ENCODE results near the gene MARCHF2.

The MARCHF2 gene

DNA sequence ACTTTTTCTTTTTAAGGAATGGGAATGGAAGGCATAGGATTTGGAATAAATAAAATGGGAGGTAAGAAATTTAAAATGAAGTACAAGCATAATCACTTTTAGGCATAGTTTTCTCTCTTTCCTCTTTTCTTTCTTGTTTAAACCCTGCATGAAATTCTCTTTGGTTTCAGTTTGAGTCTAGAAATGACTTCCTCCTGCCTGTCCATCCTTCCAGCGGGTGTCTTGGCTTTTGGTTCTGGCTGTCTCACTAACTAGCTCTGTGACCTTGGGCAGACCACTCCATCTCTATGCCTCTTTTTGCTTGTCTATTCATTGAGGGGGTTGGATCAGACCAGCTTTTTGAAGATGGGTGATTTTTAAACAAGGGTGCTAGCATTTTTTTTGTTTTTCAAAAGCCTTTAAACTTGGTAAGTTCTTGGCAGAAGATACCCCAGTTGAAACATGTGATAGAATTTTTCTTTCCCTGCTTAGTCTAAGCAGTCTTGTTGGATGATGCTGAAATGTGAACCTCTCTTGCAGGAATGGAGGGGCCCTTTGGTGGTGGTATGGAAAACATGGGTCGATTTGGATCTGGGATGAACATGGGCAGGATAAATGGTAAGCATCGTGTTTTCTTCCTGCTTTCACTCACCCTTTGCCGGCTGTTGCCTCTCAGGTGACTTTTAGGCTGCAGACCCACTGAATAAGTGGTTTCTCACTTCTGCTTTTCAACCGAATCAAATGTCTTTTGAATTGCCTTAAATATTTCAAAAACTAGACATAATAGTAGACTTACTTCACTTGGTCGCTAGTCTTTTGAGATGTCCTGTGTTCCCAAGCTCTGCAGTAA, 60.8 kb downstream of the MARCHF2 start:
- no peak for DNase-seq (ENCODE audit: low read depth)
- TF ChIP-seq, protein P1, sequence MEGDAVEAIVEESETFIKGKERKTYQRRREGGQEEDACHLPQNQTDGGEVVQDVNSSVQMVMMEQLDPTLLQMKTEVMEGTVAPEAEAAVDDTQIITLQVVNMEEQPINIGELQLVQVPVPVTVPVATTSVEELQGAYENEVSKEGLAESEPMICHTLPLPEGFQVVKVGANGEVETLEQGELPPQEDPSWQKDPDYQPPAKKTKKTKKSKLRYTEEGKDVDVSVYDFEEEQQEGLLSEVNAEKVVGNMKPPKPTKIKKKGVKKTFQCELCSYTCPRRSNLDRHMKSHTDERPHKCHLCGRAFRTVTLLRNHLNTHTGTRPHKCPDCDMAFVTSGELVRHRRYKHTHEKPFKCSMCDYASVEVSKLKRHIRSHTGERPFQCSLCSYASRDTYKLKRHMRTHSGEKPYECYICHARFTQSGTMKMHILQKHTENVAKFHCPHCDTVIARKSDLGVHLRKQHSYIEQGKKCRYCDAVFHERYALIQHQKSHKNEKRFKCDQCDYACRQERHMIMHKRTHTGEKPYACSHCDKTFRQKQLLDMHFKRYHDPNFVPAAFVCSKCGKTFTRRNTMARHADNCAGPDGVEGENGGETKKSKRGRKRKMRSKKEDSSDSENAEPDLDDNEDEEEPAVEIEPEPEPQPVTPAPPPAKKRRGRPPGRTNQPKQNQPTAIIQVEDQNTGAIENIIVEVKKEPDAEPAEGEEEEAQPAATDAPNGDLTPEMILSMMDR (IDR thresholded peaks at IDR 0.05; ENCODE audit: control insufficient read depth, extremely low read depth, insufficient read depth), result no peak
- H3K4me3 ChIP-seq (ENCODE audit: low read depth, low read length), result no peak overlapping the region

DNA sequence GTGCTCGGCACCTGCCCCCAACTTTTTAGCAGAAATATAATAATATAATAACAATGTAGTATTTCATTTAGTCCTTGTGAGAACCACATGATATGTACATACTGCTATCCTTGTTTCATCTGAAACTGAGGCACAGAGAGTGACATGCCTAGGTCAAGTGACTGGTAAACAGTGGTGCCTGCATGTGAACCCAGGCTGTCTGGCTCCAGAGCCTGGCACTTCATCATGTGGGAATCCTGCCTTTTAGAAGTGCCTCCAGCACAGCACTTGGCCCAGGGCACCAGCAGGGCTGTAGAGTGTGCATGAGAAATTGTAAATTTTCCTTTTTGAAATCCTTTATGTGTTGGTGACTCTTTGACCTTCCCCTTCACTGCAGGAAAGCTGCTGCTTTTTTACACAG, 61.9 kb downstream of the MARCHF2 start:
- no peak overlapping the region for H3K4me3 ChIP-seq (ENCODE audit: low read depth, low read length)
- TF ChIP-seq, protein P1 (IDR thresholded peaks at IDR 0.05; ENCODE audit: control insufficient read depth, extremely low read depth, insufficient read depth), result no peak
- DNase-seq (ENCODE audit: low read depth), result no peak

DNA sequence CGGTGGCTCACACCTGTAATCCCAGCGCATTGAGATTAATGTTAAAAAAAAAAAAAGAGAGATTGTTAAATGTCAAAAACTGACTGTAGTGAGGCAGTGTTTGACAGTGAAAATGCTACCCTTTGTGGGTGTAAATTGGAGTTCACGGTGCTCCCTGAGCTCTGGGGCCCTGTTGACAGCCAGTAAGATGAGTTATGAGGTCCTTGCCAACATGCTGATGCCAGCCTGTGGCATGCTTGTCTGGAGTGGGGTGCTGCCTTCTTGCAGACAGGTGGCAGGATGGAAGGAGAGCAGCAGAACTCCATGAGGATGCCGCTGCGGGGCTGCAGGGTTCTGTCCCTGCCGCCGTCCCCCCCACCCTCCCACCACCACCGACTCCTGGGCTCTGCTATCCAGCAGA, 63.4 kb downstream of the MARCHF2 start:
- TF ChIP-seq, protein P1 (IDR thresholded peaks at IDR 0.05; ENCODE audit: control insufficient read depth, extremely low read depth, insufficient read depth), result no peak
- no peak for DNase-seq (ENCODE audit: low read depth)
- no peak overlapping the region for H3K4me3 ChIP-seq (ENCODE audit: low read depth, low read length)

DNA sequence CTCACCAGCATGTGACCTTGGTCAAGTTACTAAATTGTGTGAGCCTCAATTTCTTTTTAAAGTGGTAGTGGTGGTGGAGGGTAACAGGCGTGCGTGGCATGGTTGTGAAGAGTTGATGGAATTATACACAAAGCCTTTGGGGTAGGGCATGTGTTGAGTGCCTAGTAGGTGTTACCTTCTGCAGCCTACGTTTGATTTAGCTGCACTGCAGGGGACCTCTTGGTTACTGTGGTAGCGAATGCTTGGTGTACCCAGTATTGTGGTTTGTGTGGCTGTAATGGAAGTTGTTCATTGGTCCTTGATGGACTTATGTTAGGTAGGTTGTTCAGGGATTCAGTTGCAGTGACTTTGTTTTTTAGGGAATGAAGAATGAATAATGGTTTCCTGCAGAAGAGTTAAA, 64.8 kb downstream of the MARCHF2 start:
- no peak for DNase-seq (ENCODE audit: low read depth)
- no peak overlapping the region for H3K4me3 ChIP-seq (ENCODE audit: low read depth, low read length)
- TF ChIP-seq, protein P1 (IDR thresholded peaks at IDR 0.05; ENCODE audit: control insufficient read depth, extremely low read depth, insufficient read depth), result no peak

DNA sequence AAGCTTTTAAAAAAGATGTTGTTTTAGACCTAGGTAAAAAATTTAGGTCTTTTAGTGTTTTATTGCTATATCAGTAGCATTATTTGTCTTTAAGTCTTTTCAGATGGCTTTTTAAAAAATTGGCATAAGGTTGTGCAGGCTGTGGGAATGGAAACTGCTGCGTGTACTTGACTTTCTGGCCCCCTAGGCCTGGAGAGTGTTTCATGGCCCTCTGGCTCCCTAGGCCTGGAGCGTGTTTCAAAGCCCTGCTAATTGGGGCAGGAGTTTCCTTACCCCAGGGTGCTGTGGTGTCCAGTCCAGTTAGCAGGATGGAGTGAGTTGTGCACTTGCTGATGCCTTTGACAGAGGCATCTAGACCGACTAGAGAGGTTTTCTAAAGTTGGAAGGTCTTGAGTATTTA, 65.5 kb downstream of the MARCHF2 start:
- DNase-seq (ENCODE audit: low read depth), result no peak
- no peak overlapping the region for H3K4me3 ChIP-seq (ENCODE audit: low read depth, low read length)
- TF ChIP-seq, protein P1 (IDR thresholded peaks at IDR 0.05; ENCODE audit: control insufficient read depth, extremely low read depth, insufficient read depth), result no peak

DNA sequence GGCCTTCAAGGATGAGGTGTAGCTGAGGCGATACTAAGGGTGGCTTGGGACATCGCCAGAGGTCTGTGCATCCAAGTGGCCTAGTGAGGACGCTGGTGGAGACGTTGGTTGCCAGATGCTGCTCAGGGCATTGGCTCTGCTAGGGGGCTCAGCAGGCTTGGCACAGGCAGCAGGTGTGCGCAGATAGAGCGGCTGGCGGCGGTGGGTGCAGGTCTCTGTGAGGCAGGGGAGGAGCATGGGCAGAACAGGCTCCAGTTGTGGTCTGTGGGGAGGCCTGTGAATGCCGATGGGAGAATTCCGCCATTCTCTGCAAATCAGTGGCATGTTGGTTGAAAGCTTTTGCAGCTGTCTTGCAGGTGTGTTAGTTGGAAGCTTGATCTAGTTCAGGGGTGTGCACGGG, 68.1 kb downstream of the MARCHF2 start:
- peak overlapping the region; percentile 26 for H3K4me3 ChIP-seq (ENCODE audit: low read depth, low read length)
- no peak for DNase-seq (ENCODE audit: low read depth)
- TF ChIP-seq, protein P1 (IDR thresholded peaks at IDR 0.05; ENCODE audit: control insufficient read depth, extremely low read depth, insufficient read depth), result no peak

DNA sequence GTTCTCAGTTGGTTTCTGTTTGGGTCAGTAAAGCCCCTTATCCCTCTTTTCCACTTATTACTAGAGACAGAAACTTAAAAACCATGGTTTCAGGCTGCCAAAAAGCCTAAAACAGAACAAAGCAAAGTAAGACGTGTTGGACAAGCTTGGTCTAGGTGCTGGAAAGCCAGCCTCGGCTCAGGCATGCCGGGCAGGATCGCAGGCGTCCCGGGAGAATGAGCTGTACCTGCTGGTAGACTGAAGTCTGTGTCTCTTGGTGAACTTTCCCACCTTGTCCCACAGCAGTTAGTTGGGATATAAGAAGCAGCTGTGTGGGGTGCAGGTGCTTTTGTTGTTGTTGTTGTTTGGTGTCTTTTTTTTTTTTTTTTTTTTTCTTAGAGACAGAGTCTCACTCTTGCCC, 68.5 kb downstream of the MARCHF2 start:
- TF ChIP-seq, protein P1 (IDR thresholded peaks at IDR 0.05; ENCODE audit: control insufficient read depth, extremely low read depth, insufficient read depth), result no peak
- H3K4me3 ChIP-seq (ENCODE audit: low read depth, low read length), result no peak overlapping the region; the same call in 1 of the 2 replicates
- DNase-seq (ENCODE audit: low read depth), result no peak
